Stimulated activated CD8-positive, alpha-beta memory T cell treated with anti-CD3 and anti-CD28 coated beads, Interleukin-15, amount 100 ng/mL, for 4 hours (primary cell): Measurements from ENCODE around the gene DPYD.

Experiments
- DNase-seq, 2 donors: peaks; one replicate each; pipeline ENCODE4 v3.0.0-alpha.2; 2020; ENCODE audit warnings: low read depth in 2 of 2

DPYD gene

GRCh38 chr1:97091679-97092078 lies 829.2 kb downstream of the DPYD start:
- no peak for DNase-seq

GRCh38 chr1:97091263-97091662 lies 829.6 kb downstream of the DPYD start:
- DNase-seq = no peak

- DNase-seq = no peak
These were observed 830.1 kb downstream of the DPYD start for GRCh38 chr1:97090725-97091124.

GRCh38 chr1:97089173-97089572 lies 831.7 kb downstream of the DPYD start:
- DNase-seq = no peak

- no peak for DNase-seq
These were observed 832.4 kb downstream of the DPYD start for GRCh38 chr1:97088391-97088790.

- no peak for DNase-seq
These were observed 836.3 kb downstream of the DPYD start for GRCh38 chr1:97084546-97084945.

GRCh38 chr1:97082160-97082848 lies 838.5 kb downstream of the DPYD start:
- no peak for DNase-seq

GRCh38 chr1:97078872-97079271 lies 842.0 kb downstream of the DPYD start:
- DNase-seq = no peak

GRCh38 chr1:97077221-97077620 lies 843.6 kb downstream of the DPYD start:
- no peak for DNase-seq

- no peak for DNase-seq
These were observed 846.1 kb downstream of the DPYD start for GRCh38 chr1:97074771-97075170.

- no peak for DNase-seq
These were observed 846.9 kb downstream of the DPYD start for GRCh38 chr1:97073936-97074335.

- no peak for DNase-seq
These were observed 847.7 kb downstream of the DPYD start for GRCh38 chr1:97073169-97073568.

- no peak for DNase-seq
These were observed 849.7 kb downstream of the DPYD start for GRCh38 chr1:97071173-97071572.

GRCh38 chr1:97070376-97070775 lies 850.5 kb downstream of the DPYD start:
- no peak for DNase-seq

GRCh38 chr1:97069312-97069711 lies 851.5 kb downstream of the DPYD start:
- no peak for DNase-seq

- DNase-seq = no peak
These were observed 854.0 kb downstream of the DPYD start for GRCh38 chr1:97066860-97067259.

GRCh38 chr1:97063532-97063931 lies 857.3 kb downstream of the DPYD start:
- no peak for DNase-seq

- no peak for DNase-seq
These were observed 859.2 kb downstream of the DPYD start for GRCh38 chr1:97061604-97062003.

- DNase-seq = no peak
These were observed 864.4 kb downstream of the DPYD start for GRCh38 chr1:97056386-97056785.

GRCh38 chr1:97053268-97053667 lies 867.6 kb downstream of the DPYD start:
- no peak for DNase-seq

- DNase-seq = no peak
These were observed 869.0 kb downstream of the DPYD start for GRCh38 chr1:97051823-97052222.

- DNase-seq = no peak
These were observed 870.3 kb downstream of the DPYD start for GRCh38 chr1:97050506-97050905.

GRCh38 chr1:97047421-97047793 lies 873.4 kb downstream of the DPYD start:
- no peak for DNase-seq

- no peak for DNase-seq
These were observed 873.9 kb downstream of the DPYD start for GRCh38 chr1:97046765-97047420.
